Peyer's patch (tissue), 4 donors: ENCODE measurements around the gene STAT6.

Experiments used
- CTCF ChIP-seq, 6 experiments: fragments of 450-650 bp in 4 of 6; fragments of 200-600 bp in 2 of 6; sonication (generic) in 1 of 6; IDR thresholded peaks; one replicate each; pipeline ENCODE4 v1.5.1; 2017 to 2019; ENCODE audit warnings: antibody characterized with exemption in 6 of 6, mild to moderate bottlenecking in 3 of 6, moderate library complexity in 1 of 6
- POLR2A ChIP-seq, 2 donors: fragments of 450-650 bp; IDR thresholded peaks; one replicate each; pipeline ENCODE4 v1.5.1; 2017; ENCODE audit warnings: antibody characterized with exemption in 2 of 2, mild to moderate bottlenecking in 2 of 2, moderate library complexity in 2 of 2

GRCh38 chr12:57146961-57147944 lies 36.1 kb upstream of the STAT6 start, which contains the start of gene LRP1-AS:
- no peak for TF ChIP-seq CTCF (IDR thresholded peaks at IDR 0.05)
- no peak for TF ChIP-seq POLR2A (IDR thresholded peaks at IDR 0.05)
